Measurements from ENCODE around the gene GPR151.

Gene GPR151

GRCh38 chr5:146544232-146544631 is 28.2 kb upstream of the GPR151 start:
- H3K9ac ChIP-seq: no peak overlapping the region
- no peak overlapping the region for H3K27ac ChIP-seq
- no peak for TF ChIP-seq Cebpa-rat (IDR thresholded peaks at IDR 0.05)
- H3K4me1 ChIP-seq: no peaks in the 10 kb centered on the region
- no peaks in the 10 kb centered on the region for H3K36me3 ChIP-seq
- H3K4me2 ChIP-seq: no peak overlapping the region
- no peaks in the 10 kb centered on the region for H3K27me3 ChIP-seq
- H4K20me1 ChIP-seq: no peaks in the 10 kb centered on the region
- no peaks in the 10 kb centered on the region for H3K9me3 ChIP-seq (replicated peaks in 1 of 11)
- H3K4me3 ChIP-seq: no peak overlapping the region

- TF ChIP-seq Cebpa-rat (IDR thresholded peaks at IDR 0.05): no peak
- no peaks in the 10 kb centered on the region for H4K20me1 ChIP-seq
- no peaks in the 10 kb centered on the region for H3K27me3 ChIP-seq
- H3K4me3 ChIP-seq: no peak overlapping the region
- no peaks in the 10 kb centered on the region for H3K9me3 ChIP-seq (replicated peaks in 1 of 11)
- no peaks in the 10 kb centered on the region for H3K36me3 ChIP-seq
- H3K9ac ChIP-seq: no peak overlapping the region
- H3K27ac ChIP-seq: no peak overlapping the region
- H3K4me2 ChIP-seq: no peak overlapping the region
- no peaks in the 10 kb centered on the region for H3K4me1 ChIP-seq
These were observed 26.2 kb upstream of the GPR151 start for GRCh38 chr5:146541958-146542849.

GRCh38 chr5:146540414-146540813 is 24.4 kb upstream of the GPR151 start:
- TF ChIP-seq Cebpa-rat (IDR thresholded peaks at IDR 0.05): no peak
- no peak overlapping the region for H3K4me2 ChIP-seq
- H3K9me3 ChIP-seq (replicated peaks in 1 of 11): no peaks in the 10 kb centered on the region
- no peak overlapping the region for H3K27ac ChIP-seq
- H3K36me3 ChIP-seq: no peaks in the 10 kb centered on the region
- H4K20me1 ChIP-seq: no peaks in the 10 kb centered on the region
- H3K4me3 ChIP-seq: no peak overlapping the region
- no peak overlapping the region for H3K9ac ChIP-seq
- no peaks in the 10 kb centered on the region for H3K4me1 ChIP-seq
- no peaks in the 10 kb centered on the region for H3K27me3 ChIP-seq

- no peak overlapping the region for H3K9ac ChIP-seq
- no peak for TF ChIP-seq Cebpa-rat (IDR thresholded peaks at IDR 0.05)
- H3K27me3 ChIP-seq: no peaks in the 10 kb centered on the region
These were observed 24.0 kb upstream of the GPR151 start for GRCh38 chr5:146539973-146540372.

GRCh38 chr5:146538432-146538831 is 22.4 kb upstream of the GPR151 start:
- Histone ChIP-seq H3K9me3 (replicated peaks in 1 of 11) (no peaks in the 10 kb centered on the region), H3K27me3 (no peaks in the 10 kb centered on the region), H3K36me3 (no peaks in the 10 kb centered on the region), H3K27ac (no peak overlapping the region), H4K20me1 (no peaks in the 10 kb centered on the region), H3K4me3 (no peak overlapping the region), H3K4me1 (no peaks in the 10 kb centered on the region), H3K9ac (no peak overlapping the region), H3K4me2 (no peak overlapping the region)
- TF ChIP-seq Cebpa-rat (IDR thresholded peaks at IDR 0.05): no peak

More at GRCh38 chr5:146539973-146540372, 24.0 kb upstream of the GPR151 start:
- Histone ChIP-seq H3K9me3 (replicated peaks in 1 of 11) (no peaks in the 10 kb centered on the region), H4K20me1 (no peaks in the 10 kb centered on the region), H3K4me3 (no peak overlapping the region), H3K27ac (no peak overlapping the region), H3K4me1 (no peaks in the 10 kb centered on the region), H3K4me2 (no peak overlapping the region), H3K36me3 (no peaks in the 10 kb centered on the region)

GRCh38 chr5:146533882-146534281 is 17.9 kb upstream of the GPR151 start:
- no peaks in the 10 kb centered on the region; a peak in 1 of 20 replicates for H3K4me1 ChIP-seq
- H3K4me3 ChIP-seq: no peak overlapping the region
- TF ChIP-seq Cebpa-rat (IDR thresholded peaks at IDR 0.05): no peak
- no peaks in the 10 kb centered on the region for H3K9me3 ChIP-seq (replicated peaks in 1 of 11)
- no peak overlapping the region for H3K9ac ChIP-seq
- H3K4me2 ChIP-seq: no peak overlapping the region
- no peaks in the 10 kb centered on the region for H3K36me3 ChIP-seq
- no peaks in the 10 kb centered on the region for H3K27me3 ChIP-seq
- no peaks in the 10 kb centered on the region for H4K20me1 ChIP-seq
- no peak overlapping the region for H3K27ac ChIP-seq

- no peak for TF ChIP-seq Cebpa-rat (IDR thresholded peaks at IDR 0.05)
- Histone ChIP-seq H3K36me3 (no peaks in the 10 kb centered on the region), H4K20me1 (no peaks in the 10 kb centered on the region), H3K27ac (no peak overlapping the region), H3K4me1 (no peaks in the 10 kb centered on the region; a peak in 1 of 20 replicates), H3K9ac (no peak overlapping the region), H3K4me3 (no peak overlapping the region), H3K27me3 (no peaks in the 10 kb centered on the region), H3K9me3 (replicated peaks in 1 of 11) (no peaks in the 10 kb centered on the region), H3K4me2 (no peak overlapping the region)
These were observed 17.4 kb upstream of the GPR151 start for GRCh38 chr5:146533260-146533857.

- Histone ChIP-seq H3K4me2 (no peak overlapping the region), H3K27ac (no peak overlapping the region), H3K9ac (no peak overlapping the region), H4K20me1 (no peaks in the 10 kb centered on the region), H3K4me3 (no peak overlapping the region), H3K4me1 (no peaks in the 10 kb centered on the region; a peak in 1 of 20 replicates), H3K27me3 (no peaks in the 10 kb centered on the region), H3K9me3 (replicated peaks in 1 of 11) (no peaks in the 10 kb centered on the region), H3K36me3 (no peaks in the 10 kb centered on the region)
- TF ChIP-seq Cebpa-rat (IDR thresholded peaks at IDR 0.05): no peak
These were observed 14.0 kb upstream of the GPR151 start for GRCh38 chr5:146529984-146530383.

- Histone ChIP-seq H3K9ac (no peak overlapping the region), H3K36me3 (no peaks in the 10 kb centered on the region), H4K20me1 (no peaks in the 10 kb centered on the region), H3K4me2 (no peak overlapping the region), H3K4me1 (no peaks in the 10 kb centered on the region; a peak in 1 of 20 replicates), H3K4me3 (no peak overlapping the region), H3K27ac (no peak overlapping the region), H3K27me3 (no peaks in the 10 kb centered on the region), H3K9me3 (replicated peaks in 1 of 11) (no peaks in the 10 kb centered on the region)
- TF ChIP-seq Cebpa-rat (IDR thresholded peaks at IDR 0.05): no peak
These were observed 12.2 kb upstream of the GPR151 start for GRCh38 chr5:146528236-146528635.

- no peaks in the 10 kb centered on the region for H4K20me1 ChIP-seq
- H3K4me1 ChIP-seq: no peaks in the 10 kb centered on the region; a peak in 1 of 20 replicates
These were observed 11.8 kb upstream of the GPR151 start for GRCh38 chr5:146527785-146528184.

More at GRCh38 chr5:146527785-146528184, 11.8 kb upstream of the GPR151 start:
- Histone ChIP-seq H3K27me3 (no peaks in the 10 kb centered on the region), H3K9ac (no peak overlapping the region), H3K4me3 (no peak overlapping the region), H3K9me3 (replicated peaks in 1 of 11) (no peaks in the 10 kb centered on the region), H3K27ac (no peak overlapping the region), H3K4me2 (no peak overlapping the region), H3K36me3 (no peaks in the 10 kb centered on the region)
- TF ChIP-seq Cebpa-rat (IDR thresholded peaks at IDR 0.05): no peak
